AG09319 (cell line): ENCODE data around the gene LRRC25.
A peak's percentile ranks its signal among the peaks of the same experiment; 100 is the strongest.

ENCODE experiments used
- DNase-seq: peaks from one replicate; pipeline ENCODE4 v3.0.0-alpha.2; 2010; ENCODE audit warnings: low read depth; ENCODE audit errors: extremely low read depth
- TF ChIP-seq, protein P1 (sequence below): IDR thresholded peaks from 2 replicates; pipeline ENCODE4 v1.5.1; 2011; ENCODE audit warnings: low read depth, mild to moderate bottlenecking, inconsistent platforms, low read length, moderate library complexity

Gene LRRC25

DNA sequence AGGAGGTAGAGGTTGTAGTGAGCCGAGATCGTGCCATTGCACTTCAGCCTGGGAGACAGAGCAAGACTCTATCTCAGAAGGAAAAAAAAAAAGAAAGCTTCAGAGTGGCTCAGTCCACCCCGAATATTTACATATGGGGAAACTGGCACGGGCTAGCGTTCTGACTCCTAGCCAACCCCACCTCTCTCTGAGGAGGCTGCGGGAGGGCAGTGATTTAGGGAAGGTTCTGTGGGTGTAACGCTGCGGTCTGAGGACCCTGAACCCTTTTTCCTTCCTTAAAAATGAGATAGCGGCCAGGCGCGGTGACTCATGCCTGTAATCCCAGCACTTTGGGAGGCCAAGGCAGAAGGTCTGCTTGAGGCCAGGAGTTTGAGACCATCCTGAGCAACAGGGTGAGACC is 5.0 kb downstream of the LRRC25 start:
- no peak for DNase-seq

DNA sequence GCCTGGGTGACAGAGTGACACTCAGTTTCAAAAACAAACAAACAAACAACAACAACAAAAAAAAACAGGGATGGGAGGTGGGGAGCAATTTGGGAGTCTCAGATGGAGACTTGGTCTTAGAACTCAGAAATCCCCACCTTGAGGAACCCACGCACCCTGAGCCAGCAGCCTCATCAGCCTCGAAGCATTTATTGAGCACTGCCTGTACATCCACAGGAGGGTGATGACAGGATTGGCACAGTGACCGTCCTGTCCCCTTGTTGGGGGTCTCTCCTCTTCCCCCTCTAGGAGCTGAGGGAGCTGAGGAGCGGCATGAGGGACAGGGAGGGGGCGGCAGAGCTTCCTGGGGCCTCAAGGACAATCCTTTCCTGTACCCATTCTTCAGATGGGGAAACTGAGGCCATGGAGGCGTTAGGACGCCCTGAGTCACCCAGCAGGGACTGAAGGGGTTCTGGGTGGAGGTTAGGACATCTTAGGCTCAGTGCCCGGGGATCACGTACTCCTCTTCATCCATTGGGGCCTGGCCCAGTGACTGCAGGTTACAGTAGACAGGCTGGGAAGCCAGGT is 5.8 kb downstream of the LRRC25 start:
- no peak for DNase-seq
- TF ChIP-seq, protein P1, sequence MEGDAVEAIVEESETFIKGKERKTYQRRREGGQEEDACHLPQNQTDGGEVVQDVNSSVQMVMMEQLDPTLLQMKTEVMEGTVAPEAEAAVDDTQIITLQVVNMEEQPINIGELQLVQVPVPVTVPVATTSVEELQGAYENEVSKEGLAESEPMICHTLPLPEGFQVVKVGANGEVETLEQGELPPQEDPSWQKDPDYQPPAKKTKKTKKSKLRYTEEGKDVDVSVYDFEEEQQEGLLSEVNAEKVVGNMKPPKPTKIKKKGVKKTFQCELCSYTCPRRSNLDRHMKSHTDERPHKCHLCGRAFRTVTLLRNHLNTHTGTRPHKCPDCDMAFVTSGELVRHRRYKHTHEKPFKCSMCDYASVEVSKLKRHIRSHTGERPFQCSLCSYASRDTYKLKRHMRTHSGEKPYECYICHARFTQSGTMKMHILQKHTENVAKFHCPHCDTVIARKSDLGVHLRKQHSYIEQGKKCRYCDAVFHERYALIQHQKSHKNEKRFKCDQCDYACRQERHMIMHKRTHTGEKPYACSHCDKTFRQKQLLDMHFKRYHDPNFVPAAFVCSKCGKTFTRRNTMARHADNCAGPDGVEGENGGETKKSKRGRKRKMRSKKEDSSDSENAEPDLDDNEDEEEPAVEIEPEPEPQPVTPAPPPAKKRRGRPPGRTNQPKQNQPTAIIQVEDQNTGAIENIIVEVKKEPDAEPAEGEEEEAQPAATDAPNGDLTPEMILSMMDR = no peak

More for the DNA sequence above, 5.0 kb downstream of the LRRC25 start:
- TF ChIP-seq, protein P1 = no peak

DNA sequence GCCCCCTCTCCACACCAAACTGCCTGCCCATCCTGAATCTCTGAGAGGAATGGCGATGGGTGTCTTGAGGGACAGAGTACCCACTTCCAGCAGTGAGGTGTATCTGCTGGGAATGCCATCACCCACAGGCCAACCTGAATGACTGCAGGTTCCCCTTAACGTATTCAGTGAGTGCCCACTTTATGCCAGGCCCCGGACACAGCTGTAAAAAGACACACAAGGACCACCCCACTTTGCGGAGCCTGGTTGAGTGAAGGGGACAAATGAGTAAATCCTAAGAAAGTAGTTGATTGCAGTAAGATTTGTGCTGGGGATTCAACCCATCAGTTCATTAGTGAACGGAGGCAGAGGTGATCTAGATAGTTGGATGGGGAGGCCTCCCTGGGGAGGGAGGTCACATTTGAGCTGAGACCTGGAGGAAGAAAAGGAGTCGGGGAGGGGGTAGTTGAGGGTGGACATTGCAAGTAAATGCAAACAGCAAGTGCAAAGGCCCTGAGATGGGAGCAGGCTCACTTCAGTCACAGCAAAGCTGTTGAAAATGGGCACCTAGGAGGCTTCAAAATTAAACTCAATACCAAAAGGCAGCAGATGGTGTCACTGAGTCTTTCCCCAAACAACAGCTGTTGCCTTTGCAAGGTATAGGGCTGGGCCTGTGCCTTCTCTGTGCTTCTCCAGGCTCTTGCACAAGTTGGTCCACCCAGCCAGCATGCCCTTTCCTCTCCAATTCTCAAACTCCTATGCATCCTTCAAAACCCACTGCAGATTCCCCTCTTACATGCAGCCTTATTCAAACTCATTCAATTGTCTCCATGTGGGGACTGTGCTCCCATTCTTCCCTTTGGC is 7.1 kb downstream of the LRRC25 start:
- DNase-seq = no peak
- TF ChIP-seq, protein P1 = no peak

DNA sequence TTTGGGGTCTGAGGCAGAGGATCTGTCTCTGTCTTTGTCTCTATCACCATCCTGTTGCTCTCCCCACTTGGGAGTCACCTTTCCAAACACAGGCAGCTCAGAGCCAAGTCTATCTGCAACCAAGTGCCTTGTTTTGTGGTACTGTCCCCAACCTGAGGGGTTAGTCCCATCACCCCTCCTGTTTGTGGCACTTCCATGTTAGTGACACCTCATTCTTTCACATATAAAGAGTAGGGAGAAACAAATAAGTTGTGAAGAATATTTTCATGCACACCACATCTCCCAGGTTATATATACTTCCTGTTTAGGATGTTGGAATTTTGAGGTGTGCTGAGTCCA is 7.7 kb downstream of the LRRC25 start:
- TF ChIP-seq, protein P1 = no peak
- DNase-seq = no peak

DNA sequence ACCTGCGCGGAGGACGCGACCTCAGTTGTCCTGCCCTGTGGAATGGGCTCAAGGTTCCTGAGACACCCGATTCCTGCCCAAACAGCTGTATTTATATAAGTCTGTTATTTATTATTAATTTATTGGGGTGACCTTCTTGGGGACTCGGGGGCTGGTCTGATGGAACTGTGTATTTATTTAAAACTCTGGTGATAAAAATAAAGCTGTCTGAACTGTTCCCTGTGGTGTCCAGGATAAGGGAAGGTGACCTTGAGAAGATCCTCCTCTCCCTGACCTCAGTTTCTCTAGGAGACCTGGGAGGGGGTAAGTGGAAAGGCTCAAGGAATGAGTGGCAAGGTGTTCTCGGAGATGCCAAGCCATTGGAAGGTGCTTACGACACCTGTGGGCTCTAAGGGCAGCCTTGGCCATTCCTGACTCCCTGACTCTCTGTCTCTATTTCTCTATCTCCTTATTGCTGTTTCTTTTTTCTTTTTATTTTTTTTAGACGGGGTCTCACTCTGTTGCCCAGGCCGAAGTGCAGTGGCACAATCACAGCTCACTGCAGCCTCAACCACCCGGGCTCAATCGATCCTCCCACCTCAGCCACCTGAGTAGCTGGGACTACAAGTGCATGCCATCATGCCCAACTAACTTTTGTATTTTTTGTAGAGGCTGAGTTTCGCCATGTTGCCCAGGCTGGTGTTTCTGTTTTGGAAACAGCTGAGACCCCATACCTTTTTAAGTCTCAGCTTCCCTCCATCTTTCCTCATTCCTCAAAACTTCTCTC is 8.3 kb downstream of the LRRC25 start:
- DNase-seq = no peak
- TF ChIP-seq, protein P1 = no peak

DNA sequence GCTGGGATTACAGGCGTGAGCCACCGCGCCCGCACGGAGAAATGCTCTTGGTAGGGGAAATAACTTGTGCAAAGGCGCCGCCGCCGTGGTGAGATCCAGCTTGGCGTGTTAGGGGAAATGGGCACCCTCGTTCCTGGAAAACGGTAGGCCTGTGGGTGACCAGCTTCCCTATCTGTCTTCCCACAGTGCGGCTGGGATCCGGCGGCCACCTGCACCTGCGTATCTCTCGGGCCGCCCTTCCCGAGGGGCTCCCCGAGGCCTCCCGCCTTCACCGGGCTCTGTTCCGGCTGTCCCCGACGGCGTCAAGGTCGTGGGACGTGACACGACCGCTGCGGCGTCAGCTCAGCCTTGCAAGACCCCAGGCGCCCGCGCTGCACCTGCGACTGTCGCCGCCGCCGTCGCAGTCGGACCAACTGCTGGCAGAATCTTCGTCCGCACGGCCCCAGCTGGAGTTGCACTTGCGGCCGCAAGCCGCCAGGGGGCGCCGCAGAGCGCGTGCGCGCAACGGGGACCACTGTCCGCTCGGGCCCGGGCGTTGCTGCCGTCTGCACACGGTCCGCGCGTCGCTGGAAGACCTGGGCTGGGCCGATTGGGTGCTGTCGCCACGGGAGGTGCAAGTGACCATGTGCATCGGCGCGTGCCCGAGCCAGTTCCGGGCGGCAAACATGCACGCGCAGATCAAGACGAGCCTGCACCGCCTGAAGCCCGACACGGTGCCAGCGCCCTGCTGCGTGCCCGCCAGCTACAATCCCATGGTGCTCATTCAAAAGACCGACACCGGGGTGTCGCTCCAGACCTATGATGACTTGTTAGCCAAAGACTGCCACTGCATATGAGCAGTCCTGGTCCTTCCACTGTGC is 9.1 kb downstream of the LRRC25 start:
- no peak for DNase-seq
- TF ChIP-seq, protein P1 = peak; percentile 68
